Liver (tissue), 9 donors: ENCODE measurements around the gene ELL. TPM values are rescaled to one million over a fixed set of nuclear protein-coding genes. Genes with fewer than 3 reads are reported as not detected.

Experiments
- DNase-seq: peaks from one replicate; pipeline ENCODE4 v3.0.0-alpha.2; 2017; ENCODE audit warnings: low spot score
- H3K27ac ChIP-seq, 2 donors: one replicate each; pipeline ENCODE4 v1.7.0; 2013; ENCODE audit warnings: inconsistent platforms in 2 of 2, low read length in 2 of 2, control low read depth in 1 of 2, low read depth in 1 of 2, mild to moderate bottlenecking in 1 of 2
- H3K27me3 ChIP-seq, 4 donors: one replicate each; pipeline versions ENCODE4 v1.6.1 to v1.7.0; 2013; ENCODE audit warnings: low read length in 3 of 4, inconsistent platforms in 1 of 4, mild to moderate bottlenecking in 1 of 4, moderate library complexity in 1 of 4; ENCODE audit not compliant: control insufficient read depth in 4 of 4, insufficient read depth in 4 of 4
- H3K36me3 ChIP-seq, 4 donors: one replicate each; pipeline versions ENCODE4 v1.6.1 to v1.7.0; 2013; ENCODE audit warnings: low read length in 3 of 4, mild to moderate bottlenecking in 3 of 4, low read depth in 1 of 4, moderate library complexity in 1 of 4; ENCODE audit not compliant: control insufficient read depth in 4 of 4, insufficient read depth in 3 of 4
- H3K4me1 ChIP-seq, 4 donors: one replicate each; pipeline versions ENCODE4 v1.6.1 to v1.7.0; 2013; ENCODE audit warnings: low read length in 3 of 4, mild to moderate bottlenecking in 3 of 4, moderate library complexity in 1 of 4; ENCODE audit not compliant: control insufficient read depth in 4 of 4, insufficient read depth in 4 of 4
- H3K4me3 ChIP-seq, 3 donors: one replicate each; pipeline versions ENCODE4 v1.6.1 to v1.7.0; 2013; ENCODE audit warnings: low read length in 3 of 3, control low read depth in 1 of 3, low read depth in 1 of 3, mild to moderate bottlenecking in 1 of 3
- H3K9ac ChIP-seq, 2 donors: one replicate each; pipeline ENCODE4 v1.7.0; 2013; ENCODE audit warnings: low read length in 2 of 2, mild to moderate bottlenecking in 2 of 2, moderate library complexity in 2 of 2, control low read depth in 1 of 2, low read depth in 1 of 2
- H3K9me3 ChIP-seq, 4 donors: one replicate each; pipeline versions ENCODE4 v1.6.1 to v1.7.0; 2013; ENCODE audit warnings: low read length in 3 of 4; ENCODE audit not compliant: control insufficient read depth in 4 of 4
- ATF3 ChIP-seq: IDR thresholded peaks from 2 replicates; pipeline ENCODE4 v1.6.1; 2016; ENCODE audit warnings: antibody characterized with exemption
- EGR1 ChIP-seq, 2 donors: IDR thresholded peaks; 2 replicates each; pipeline ENCODE4 v1.6.1; 2016 to 2018; ENCODE audit warnings: antibody characterized with exemption in 2 of 2, low read depth in 2 of 2
- FOXA2 ChIP-seq: IDR thresholded peaks from 2 replicates; pipeline ENCODE4 v1.6.1; 2016; ENCODE audit warnings: antibody characterized with exemption
- GABPA ChIP-seq, 2 donors: IDR thresholded peaks in 1 of 2; conservative IDR thresholded peaks in 1 of 2; 2 replicates each; pipeline ENCODE4 v1.6.1; 2016; ENCODE audit warnings: antibody characterized with exemption in 2 of 2, mild to moderate bottlenecking in 1 of 2, moderate library complexity in 1 of 2
- HNF4A ChIP-seq, 2 donors: conservative IDR thresholded peaks; 2 replicates each; pipeline ENCODE4 v1.6.1; 2016; ENCODE audit warnings: antibody characterized with exemption in 2 of 2, mild to moderate bottlenecking in 2 of 2
- HNF4G ChIP-seq: IDR thresholded peaks from 2 replicates; pipeline ENCODE4 v1.6.1; 2016; ENCODE audit warnings: antibody characterized with exemption
- NR2F2 ChIP-seq: IDR thresholded peaks from 2 replicates; pipeline ENCODE4 v1.6.1; 2016; ENCODE audit warnings: antibody characterized with exemption
- RAD21 ChIP-seq, 2 donors: IDR thresholded peaks; 2 replicates each; pipeline ENCODE4 v1.6.1; 2016; ENCODE audit warnings: antibody characterized with exemption in 2 of 2, mild to moderate bottlenecking in 2 of 2
- RXRA ChIP-seq, 2 donors: IDR thresholded peaks; 2 replicates each; pipeline ENCODE4 v1.6.1; 2017 to 2018; ENCODE audit warnings: antibody characterized with exemption in 2 of 2, mild to moderate bottlenecking in 1 of 2
- SP1 ChIP-seq: IDR thresholded peaks from 2 replicates; pipeline ENCODE4 v1.6.1; 2018; ENCODE audit warnings: antibody characterized with exemption, mild to moderate bottlenecking
- TAF1 ChIP-seq: conservative IDR thresholded peaks from 2 replicates; pipeline ENCODE4 v1.6.1; 2016; ENCODE audit warnings: antibody characterized with exemption, mild to moderate bottlenecking
- WGBS: extraction: QIAGEN DNeasy Blood & Tissue Kit; methylation state at CpG from one replicate; pipeline ENCODE4 v1.1.7; 2013; 5-methylcytosine and 5-hydroxymethylcytosine counted together
- polyA plus RNA-seq, 2 donors: library from polyadenylated mRNA; stranded (reverse) in 1 of 2; unstranded in 1 of 2; fragments of 200-250 nt in 1 of 2; fragments of >200 nt in 1 of 2; fragmentation: Nextera tagmentation in 1 of 2; extraction: Ambion mirVana in 1 of 2; gene quantifications; one replicate each; pipeline versions ENCODE4 v1.2.1 to v1.2.3, GENCODE V29; 2013 to 2015
- total RNA-seq, 2 donors: library from RNA; depleted of rRNA; stranded (reverse); fragments of >200 nt; gene quantifications; one replicate each; pipeline ENCODE4 v1.2.3, GENCODE V29; 2014
- TF ChIP-seq, protein P1 (sequence below): fragments of 150-350 bp; IDR thresholded peaks from 2 replicates; pipeline ENCODE4 v1.5.1; 2017; ENCODE audit warnings: improper control_type of control experiment, low read depth, low read length; ENCODE audit not compliant: missing input control
- TF ChIP-seq, protein P2 (sequence below): IDR thresholded peaks from 2 replicates; pipeline ENCODE4 v1.6.1; 2016; ENCODE audit warnings: antibody characterized with exemption, mild to moderate bottlenecking
- TF ChIP-seq, protein P3 (sequence below): IDR thresholded peaks from 2 replicates; pipeline ENCODE4 v1.6.1; 2016; ENCODE audit warnings: antibody characterized with exemption
- donor health status: healthy.
- donor health status: healthy.
- donor health status: healthy.
- donor health status: healthy.
- donor health status: healthy.

The ELL gene
- total and polyA plus RNA-seq, 4 donors, result 4.5 to 10.5 (median 6.6) TPM

DNA sequence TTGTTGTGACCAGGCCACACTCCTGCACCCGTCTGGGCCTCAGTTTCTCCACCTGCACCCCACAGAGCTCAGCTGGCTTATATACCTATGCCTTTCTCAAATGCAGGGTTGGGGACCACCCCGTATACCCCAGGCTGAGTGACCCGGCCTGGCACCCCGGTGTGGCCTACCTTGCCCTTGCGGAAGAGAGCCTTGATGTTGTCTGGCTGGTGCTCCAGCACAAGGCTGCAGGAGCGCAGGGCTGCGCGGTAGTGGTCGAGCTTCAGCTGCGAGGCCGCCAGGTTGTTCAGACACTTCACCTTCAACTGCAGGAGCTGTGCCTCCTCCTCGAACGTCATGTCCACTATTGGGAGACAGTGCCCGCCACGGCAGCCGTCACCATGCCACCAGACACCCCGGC is 15.6 kb upstream of the ELL start:
- H3K27ac ChIP-seq, result no peak overlapping the region
- WGBS, result 97% methylated on average over 17 of the region's 17 CpGs
- H3K4me3 ChIP-seq, result no peak overlapping the region
- H3K9ac ChIP-seq, result no peak overlapping the region
- peaks cover 5 to 35% (median 10%) of the 10 kb centered on the region in 4 donors for H3K36me3 ChIP-seq
- H3K9me3 ChIP-seq, result no peaks in the 10 kb centered on the region
- no peak for DNase-seq
- H3K27me3 ChIP-seq, result no peaks in the 10 kb centered on the region
- H3K4me1 ChIP-seq, result peaks cover 3 to 20% (median 9%) of the 10 kb centered on the region in 4 donors
- TF ChIP-seq, protein P1, sequence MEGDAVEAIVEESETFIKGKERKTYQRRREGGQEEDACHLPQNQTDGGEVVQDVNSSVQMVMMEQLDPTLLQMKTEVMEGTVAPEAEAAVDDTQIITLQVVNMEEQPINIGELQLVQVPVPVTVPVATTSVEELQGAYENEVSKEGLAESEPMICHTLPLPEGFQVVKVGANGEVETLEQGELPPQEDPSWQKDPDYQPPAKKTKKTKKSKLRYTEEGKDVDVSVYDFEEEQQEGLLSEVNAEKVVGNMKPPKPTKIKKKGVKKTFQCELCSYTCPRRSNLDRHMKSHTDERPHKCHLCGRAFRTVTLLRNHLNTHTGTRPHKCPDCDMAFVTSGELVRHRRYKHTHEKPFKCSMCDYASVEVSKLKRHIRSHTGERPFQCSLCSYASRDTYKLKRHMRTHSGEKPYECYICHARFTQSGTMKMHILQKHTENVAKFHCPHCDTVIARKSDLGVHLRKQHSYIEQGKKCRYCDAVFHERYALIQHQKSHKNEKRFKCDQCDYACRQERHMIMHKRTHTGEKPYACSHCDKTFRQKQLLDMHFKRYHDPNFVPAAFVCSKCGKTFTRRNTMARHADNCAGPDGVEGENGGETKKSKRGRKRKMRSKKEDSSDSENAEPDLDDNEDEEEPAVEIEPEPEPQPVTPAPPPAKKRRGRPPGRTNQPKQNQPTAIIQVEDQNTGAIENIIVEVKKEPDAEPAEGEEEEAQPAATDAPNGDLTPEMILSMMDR, result no peak
- TF ChIP-seq ATF3 (no peak), FOXA2 (no peak), RXRA (IDR thresholded peaks at IDR 0.05) (no peak), RAD21 (IDR thresholded peaks at IDR 0.05) (no peak), SP1 (no peak), HNF4G (no peak), HNF4A (conservative IDR thresholded peaks at IDR 0.05) (no peak), NR2F2 (no peak)
- TF ChIP-seq, protein P2, sequence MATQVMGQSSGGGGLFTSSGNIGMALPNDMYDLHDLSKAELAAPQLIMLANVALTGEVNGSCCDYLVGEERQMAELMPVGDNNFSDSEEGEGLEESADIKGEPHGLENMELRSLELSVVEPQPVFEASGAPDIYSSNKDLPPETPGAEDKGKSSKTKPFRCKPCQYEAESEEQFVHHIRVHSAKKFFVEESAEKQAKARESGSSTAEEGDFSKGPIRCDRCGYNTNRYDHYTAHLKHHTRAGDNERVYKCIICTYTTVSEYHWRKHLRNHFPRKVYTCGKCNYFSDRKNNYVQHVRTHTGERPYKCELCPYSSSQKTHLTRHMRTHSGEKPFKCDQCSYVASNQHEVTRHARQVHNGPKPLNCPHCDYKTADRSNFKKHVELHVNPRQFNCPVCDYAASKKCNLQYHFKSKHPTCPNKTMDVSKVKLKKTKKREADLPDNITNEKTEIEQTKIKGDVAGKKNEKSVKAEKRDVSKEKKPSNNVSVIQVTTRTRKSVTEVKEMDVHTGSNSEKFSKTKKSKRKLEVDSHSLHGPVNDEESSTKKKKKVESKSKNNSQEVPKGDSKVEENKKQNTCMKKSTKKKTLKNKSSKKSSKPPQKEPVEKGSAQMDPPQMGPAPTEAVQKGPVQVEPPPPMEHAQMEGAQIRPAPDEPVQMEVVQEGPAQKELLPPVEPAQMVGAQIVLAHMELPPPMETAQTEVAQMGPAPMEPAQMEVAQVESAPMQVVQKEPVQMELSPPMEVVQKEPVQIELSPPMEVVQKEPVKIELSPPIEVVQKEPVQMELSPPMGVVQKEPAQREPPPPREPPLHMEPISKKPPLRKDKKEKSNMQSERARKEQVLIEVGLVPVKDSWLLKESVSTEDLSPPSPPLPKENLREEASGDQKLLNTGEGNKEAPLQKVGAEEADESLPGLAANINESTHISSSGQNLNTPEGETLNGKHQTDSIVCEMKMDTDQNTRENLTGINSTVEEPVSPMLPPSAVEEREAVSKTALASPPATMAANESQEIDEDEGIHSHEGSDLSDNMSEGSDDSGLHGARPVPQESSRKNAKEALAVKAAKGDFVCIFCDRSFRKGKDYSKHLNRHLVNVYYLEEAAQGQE, result no peak

- H3K9me3 ChIP-seq, result no peaks in the 10 kb centered on the region
- no peaks in the 10 kb centered on the region for H3K27me3 ChIP-seq
- no peak overlapping the region for H3K4me3 ChIP-seq
- H3K9ac ChIP-seq, result no peak overlapping the region
- WGBS, result 95% methylated on average over 10 of the region's 10 CpGs
- no peak for TF ChIP-seq TAF1
- TF ChIP-seq RXRA (IDR thresholded peaks at IDR 0.05), result no peak
- no peak for TF ChIP-seq RAD21 (IDR thresholded peaks at IDR 0.05)
- TF ChIP-seq, protein P1, result no peak
- TF ChIP-seq HNF4G, result no peak
- no peak for TF ChIP-seq HNF4A (conservative IDR thresholded peaks at IDR 0.05)
- TF ChIP-seq GABPA (IDR thresholded peaks at IDR 0.05 in 1 of 2, conservative IDR thresholded peaks at IDR 0.05 in 1 of 2), result no peak
- TF ChIP-seq EGR1 (IDR thresholded peaks at IDR 0.05; ENCODE audit: low read depth in 2 of 2), result no peak
- TF ChIP-seq, protein P3, sequence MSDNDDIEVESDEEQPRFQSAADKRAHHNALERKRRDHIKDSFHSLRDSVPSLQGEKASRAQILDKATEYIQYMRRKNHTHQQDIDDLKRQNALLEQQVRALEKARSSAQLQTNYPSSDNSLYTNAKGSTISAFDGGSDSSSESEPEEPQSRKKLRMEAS, result no peak
- TF ChIP-seq SP1, result no peak
- TF ChIP-seq, protein P2, result no peak
- H3K27ac ChIP-seq, result no peak overlapping the region
- H3K4me1 ChIP-seq, result peaks cover 0 to 12% (median 3%) of the 10 kb centered on the region in 4 donors
- DNase-seq, result no peak
- peaks cover 6 to 44% (median 13%) of the 10 kb centered on the region in 4 donors for H3K36me3 ChIP-seq
Measured at GRCh38 chr19:18536475-18536874, 14.6 kb upstream of the ELL start.
